Measurements from ENCODE around the gene TWIST2.

TWIST2 gene

DNA sequence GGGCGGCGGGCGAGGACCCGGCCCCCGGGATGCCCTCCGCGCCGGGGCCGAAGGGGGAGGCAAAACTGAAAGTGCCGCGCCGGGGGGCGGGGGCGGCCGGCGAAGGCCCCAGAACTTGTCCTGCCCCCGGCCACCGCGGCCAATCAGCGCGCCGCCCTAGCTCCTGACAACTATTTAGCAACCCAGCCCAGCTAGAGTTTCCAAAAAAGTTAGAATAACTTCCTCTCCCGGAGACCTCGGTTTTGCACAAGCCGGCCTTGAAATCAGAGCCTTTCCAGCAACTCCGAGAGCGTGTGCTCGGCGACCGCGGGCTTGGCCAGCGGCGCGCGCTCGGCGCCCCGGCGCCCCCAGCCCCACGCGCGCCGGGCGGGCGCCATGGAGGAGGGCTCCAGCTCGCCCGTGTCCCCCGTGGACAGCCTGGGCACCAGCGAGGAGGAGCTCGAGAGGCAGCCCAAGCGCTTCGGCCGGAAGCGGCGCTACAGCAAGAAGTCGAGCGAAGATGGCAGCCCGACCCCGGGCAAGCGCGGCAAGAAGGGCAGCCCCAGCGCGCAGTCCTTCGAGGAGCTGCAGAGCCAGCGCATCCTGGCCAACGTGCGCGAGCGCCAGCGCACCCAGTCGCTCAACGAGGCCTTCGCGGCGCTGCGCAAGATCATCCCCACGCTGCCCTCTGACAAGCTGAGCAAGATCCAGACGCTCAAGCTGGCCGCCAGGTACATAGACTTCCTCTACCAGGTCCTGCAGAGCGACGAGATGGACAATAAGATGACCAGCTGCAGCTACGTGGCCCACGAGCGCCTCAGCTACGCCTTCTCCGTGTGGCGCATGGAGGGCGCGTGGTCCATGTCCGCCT lies at the start of gene TWIST2:
Gene TWIST2 (plus strand): TSS at position 245 of the 850 bp plus-strand sequence. CDS start 131 bp downstream, at position 376.
- TF ChIP-seq FOXM1 (IDR thresholded peaks at IDR 0.05; ENCODE audit: borderline replicate concordance, low read depth) (no peak), NFIC (IDR thresholded peaks at IDR 0.05) (no peak), TAF1 (IDR thresholded peaks at IDR 0.05; ENCODE audit: low read depth) (no peak), YY1 (IDR thresholded peaks at IDR 0.05; ENCODE audit: low read depth) (no peak), CREB1 (IDR thresholded peaks at IDR 0.05; ENCODE audit: low read depth) (no peak), EGR1 (IDR thresholded peaks at IDR 0.05) (no peak), TCF12 (IDR thresholded peaks at IDR 0.05; ENCODE audit: low read depth) (no peak), ZBTB7A (IDR thresholded peaks at IDR 0.05; ENCODE audit: low read depth) (no peak), CEBPB (IDR thresholded peaks at IDR 0.05) (no peak), TEAD4 (IDR thresholded peaks at IDR 0.05) (no peak), RAD21 (IDR thresholded peaks at IDR 0.05; ENCODE audit: low read depth) (no peak), EP300 (IDR thresholded peaks at IDR 0.05; ENCODE audit: borderline replicate concordance) (no peak)
- TF ChIP-seq, protein P1, sequence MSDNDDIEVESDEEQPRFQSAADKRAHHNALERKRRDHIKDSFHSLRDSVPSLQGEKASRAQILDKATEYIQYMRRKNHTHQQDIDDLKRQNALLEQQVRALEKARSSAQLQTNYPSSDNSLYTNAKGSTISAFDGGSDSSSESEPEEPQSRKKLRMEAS (IDR thresholded peaks at IDR 0.05) = no peak
- TF ChIP-seq, protein P2, sequence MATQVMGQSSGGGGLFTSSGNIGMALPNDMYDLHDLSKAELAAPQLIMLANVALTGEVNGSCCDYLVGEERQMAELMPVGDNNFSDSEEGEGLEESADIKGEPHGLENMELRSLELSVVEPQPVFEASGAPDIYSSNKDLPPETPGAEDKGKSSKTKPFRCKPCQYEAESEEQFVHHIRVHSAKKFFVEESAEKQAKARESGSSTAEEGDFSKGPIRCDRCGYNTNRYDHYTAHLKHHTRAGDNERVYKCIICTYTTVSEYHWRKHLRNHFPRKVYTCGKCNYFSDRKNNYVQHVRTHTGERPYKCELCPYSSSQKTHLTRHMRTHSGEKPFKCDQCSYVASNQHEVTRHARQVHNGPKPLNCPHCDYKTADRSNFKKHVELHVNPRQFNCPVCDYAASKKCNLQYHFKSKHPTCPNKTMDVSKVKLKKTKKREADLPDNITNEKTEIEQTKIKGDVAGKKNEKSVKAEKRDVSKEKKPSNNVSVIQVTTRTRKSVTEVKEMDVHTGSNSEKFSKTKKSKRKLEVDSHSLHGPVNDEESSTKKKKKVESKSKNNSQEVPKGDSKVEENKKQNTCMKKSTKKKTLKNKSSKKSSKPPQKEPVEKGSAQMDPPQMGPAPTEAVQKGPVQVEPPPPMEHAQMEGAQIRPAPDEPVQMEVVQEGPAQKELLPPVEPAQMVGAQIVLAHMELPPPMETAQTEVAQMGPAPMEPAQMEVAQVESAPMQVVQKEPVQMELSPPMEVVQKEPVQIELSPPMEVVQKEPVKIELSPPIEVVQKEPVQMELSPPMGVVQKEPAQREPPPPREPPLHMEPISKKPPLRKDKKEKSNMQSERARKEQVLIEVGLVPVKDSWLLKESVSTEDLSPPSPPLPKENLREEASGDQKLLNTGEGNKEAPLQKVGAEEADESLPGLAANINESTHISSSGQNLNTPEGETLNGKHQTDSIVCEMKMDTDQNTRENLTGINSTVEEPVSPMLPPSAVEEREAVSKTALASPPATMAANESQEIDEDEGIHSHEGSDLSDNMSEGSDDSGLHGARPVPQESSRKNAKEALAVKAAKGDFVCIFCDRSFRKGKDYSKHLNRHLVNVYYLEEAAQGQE (IDR thresholded peaks at IDR 0.05; ENCODE audit: low read depth) = no peak
- TF ChIP-seq, protein P3, sequence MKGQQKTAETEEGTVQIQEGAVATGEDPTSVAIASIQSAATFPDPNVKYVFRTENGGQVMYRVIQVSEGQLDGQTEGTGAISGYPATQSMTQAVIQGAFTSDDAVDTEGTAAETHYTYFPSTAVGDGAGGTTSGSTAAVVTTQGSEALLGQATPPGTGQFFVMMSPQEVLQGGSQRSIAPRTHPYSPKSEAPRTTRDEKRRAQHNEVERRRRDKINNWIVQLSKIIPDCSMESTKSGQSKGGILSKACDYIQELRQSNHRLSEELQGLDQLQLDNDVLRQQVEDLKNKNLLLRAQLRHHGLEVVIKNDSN (IDR thresholded peaks at IDR 0.05) = no peak

DNA sequence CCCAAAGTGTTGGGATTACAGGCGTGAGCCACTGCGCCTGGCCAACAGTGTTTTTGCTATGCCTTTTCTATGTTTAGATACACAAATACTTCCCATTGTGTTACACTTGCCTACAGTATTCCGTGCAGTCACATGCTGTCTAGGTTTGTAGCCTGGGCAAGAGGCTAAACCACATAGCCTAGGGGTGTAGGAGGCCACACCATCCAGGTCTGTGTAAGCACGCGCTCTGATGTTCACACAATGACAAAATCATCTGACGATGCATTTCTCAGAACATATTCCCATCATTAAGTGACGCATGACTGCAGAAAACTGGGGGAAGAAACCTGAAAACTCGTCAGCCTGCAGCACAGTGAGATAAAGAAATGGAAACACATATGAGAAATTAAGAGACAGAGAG lies 46.1 kb upstream of the TWIST2 start:
- TF ChIP-seq CEBPB (IDR thresholded peaks at IDR 0.05) (no peak), TEAD4 (IDR thresholded peaks at IDR 0.05) (no peak), TAF1 (IDR thresholded peaks at IDR 0.05; ENCODE audit: low read depth) (no peak), ZBTB7A (IDR thresholded peaks at IDR 0.05; ENCODE audit: low read depth) (no peak), FOXM1 (IDR thresholded peaks at IDR 0.05; ENCODE audit: borderline replicate concordance, low read depth) (no peak), YY1 (IDR thresholded peaks at IDR 0.05; ENCODE audit: low read depth) (no peak), EP300 (IDR thresholded peaks at IDR 0.05; ENCODE audit: borderline replicate concordance) (no peak), RAD21 (IDR thresholded peaks at IDR 0.05; ENCODE audit: low read depth) (no peak), EGR1 (IDR thresholded peaks at IDR 0.05) (no peak), NFIC (IDR thresholded peaks at IDR 0.05) (no peak), CREB1 (IDR thresholded peaks at IDR 0.05; ENCODE audit: low read depth) (no peak), TCF12 (IDR thresholded peaks at IDR 0.05; ENCODE audit: low read depth) (no peak)
- TF ChIP-seq, protein P1 (IDR thresholded peaks at IDR 0.05) = no peak
- TF ChIP-seq, protein P3 (IDR thresholded peaks at IDR 0.05) = no peak
- TF ChIP-seq, protein P2 (IDR thresholded peaks at IDR 0.05; ENCODE audit: low read depth) = no peak

DNA sequence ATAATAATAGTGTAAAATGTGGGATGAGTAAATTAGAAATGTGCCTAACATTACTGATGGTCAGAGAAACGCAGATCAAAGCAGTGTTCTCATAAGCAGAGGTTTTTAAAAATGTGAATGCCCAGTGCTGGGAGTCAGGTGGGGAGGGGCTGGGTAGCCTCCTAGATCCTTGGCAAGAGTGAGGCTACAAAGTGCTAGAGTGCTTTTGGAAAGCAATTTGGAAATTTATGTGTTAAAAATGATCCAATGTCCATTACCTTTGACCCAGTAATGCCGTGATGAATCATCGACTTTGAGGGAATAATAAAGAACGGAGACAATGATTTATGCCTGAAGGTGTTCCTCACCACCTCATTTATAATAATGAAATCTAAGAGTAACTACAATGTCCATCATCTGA lies 44.9 kb upstream of the TWIST2 start:
- TF ChIP-seq, protein P3 (IDR thresholded peaks at IDR 0.05) = no peak
- no peak for TF ChIP-seq NFIC (IDR thresholded peaks at IDR 0.05)
- TF ChIP-seq TCF12 (IDR thresholded peaks at IDR 0.05; ENCODE audit: low read depth) = no peak
- TF ChIP-seq, protein P1 (IDR thresholded peaks at IDR 0.05) = no peak
- no peak for TF ChIP-seq EGR1 (IDR thresholded peaks at IDR 0.05)
- no peak for TF ChIP-seq CREB1 (IDR thresholded peaks at IDR 0.05; ENCODE audit: low read depth)
- TF ChIP-seq RAD21 (IDR thresholded peaks at IDR 0.05; ENCODE audit: low read depth) = no peak
- no peak for TF ChIP-seq TEAD4 (IDR thresholded peaks at IDR 0.05)
- TF ChIP-seq, protein P2 (IDR thresholded peaks at IDR 0.05; ENCODE audit: low read depth) = no peak
- TF ChIP-seq CEBPB (IDR thresholded peaks at IDR 0.05) = no peak
- TF ChIP-seq FOXM1 (IDR thresholded peaks at IDR 0.05; ENCODE audit: borderline replicate concordance, low read depth) = no peak
- TF ChIP-seq EP300 (IDR thresholded peaks at IDR 0.05; ENCODE audit: borderline replicate concordance) = no peak
- TF ChIP-seq TAF1 (IDR thresholded peaks at IDR 0.05; ENCODE audit: low read depth) = no peak
- TF ChIP-seq ZBTB7A (IDR thresholded peaks at IDR 0.05; ENCODE audit: low read depth) = no peak
- TF ChIP-seq YY1 (IDR thresholded peaks at IDR 0.05; ENCODE audit: low read depth) = no peak
